Measurements from ENCODE around the gene CPA5.

The CPA5 gene

GRCh38 chr7:130332259-130333053 lies 12.2 kb upstream of the CPA5 start:
- no peak for DNase-seq (ENCODE audit: low read depth in 2 of 2)

DNA sequence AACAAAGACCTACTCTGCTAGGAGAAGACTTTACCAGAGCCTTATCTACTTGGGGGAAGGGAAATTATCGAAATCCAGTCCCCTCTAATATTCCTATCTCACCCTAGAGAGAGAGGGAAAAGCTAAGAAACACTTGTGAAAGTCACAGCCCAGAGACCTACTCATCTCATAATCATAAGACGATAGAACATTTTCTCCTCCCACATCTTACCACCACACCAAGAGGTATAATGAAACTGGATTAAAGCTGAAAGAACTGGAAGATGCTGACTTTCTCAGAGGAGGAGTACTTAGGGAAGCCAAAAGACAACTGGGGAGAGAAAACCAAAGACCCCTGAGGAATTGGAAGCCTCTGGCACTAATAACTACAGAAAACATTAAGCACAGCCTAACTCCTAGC lies 10.8 kb upstream of the CPA5 start:
- no peak for DNase-seq (ENCODE audit: low read depth in 2 of 2)

GRCh38 chr7:130334274-130334673 lies 10.3 kb upstream of the CPA5 start:
- DNase-seq (ENCODE audit: low read depth in 2 of 2): no peak

DNA sequence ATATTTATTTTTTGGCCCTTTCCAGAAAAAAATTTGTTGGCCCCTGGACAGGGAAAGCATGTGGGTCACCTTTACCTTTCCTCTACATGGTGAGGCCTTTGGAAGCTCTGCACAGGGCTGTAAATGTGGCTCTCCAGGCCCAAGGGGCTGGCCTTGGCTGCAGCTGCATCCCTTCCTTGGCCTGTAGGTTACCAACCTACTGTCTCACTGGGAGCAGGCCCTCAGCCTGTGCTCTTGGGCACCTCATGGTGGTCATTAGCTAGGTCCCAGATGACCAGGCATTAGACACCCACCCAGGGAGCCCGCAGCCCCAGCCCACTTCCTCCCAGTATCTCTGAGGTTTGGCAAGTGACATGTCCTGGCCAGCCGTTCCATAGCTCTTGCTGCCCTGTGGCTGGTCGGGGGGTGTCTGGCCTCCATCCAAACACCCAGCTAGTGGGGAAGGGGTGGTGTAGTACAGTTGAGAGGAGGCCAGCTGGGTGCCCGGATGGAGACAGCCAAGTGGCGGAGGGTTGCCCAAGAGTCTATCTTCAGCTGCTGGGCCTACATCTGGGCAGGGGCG lies 7.1 kb upstream of the CPA5 start:
- no peak for DNase-seq (ENCODE audit: low read depth in 2 of 2)

- no peak for DNase-seq (ENCODE audit: low read depth in 2 of 2)
These were observed 6.4 kb upstream of the CPA5 start for GRCh38 chr7:130338233-130338632.

DNA sequence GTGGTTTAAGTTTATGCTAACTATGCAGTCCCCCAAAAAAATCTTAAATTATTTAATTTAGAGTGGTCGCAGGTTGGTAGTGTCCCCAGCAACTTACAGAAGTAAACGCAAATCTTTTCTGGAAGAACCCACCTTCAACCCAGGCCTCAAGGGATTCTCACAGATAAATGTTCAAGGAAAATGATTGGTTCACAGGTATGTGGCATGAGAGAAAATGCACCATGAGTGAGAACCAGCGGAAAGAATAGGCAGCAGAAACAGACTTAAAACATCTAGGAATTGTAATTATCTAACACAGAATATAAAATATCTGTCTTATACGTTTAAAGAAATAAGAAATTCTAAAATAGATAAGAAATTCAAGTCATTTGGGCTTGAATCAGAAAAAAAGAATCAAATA lies 2.7 kb upstream of the CPA5 start:
- no peak for DNase-seq (ENCODE audit: low read depth in 2 of 2)

DNA sequence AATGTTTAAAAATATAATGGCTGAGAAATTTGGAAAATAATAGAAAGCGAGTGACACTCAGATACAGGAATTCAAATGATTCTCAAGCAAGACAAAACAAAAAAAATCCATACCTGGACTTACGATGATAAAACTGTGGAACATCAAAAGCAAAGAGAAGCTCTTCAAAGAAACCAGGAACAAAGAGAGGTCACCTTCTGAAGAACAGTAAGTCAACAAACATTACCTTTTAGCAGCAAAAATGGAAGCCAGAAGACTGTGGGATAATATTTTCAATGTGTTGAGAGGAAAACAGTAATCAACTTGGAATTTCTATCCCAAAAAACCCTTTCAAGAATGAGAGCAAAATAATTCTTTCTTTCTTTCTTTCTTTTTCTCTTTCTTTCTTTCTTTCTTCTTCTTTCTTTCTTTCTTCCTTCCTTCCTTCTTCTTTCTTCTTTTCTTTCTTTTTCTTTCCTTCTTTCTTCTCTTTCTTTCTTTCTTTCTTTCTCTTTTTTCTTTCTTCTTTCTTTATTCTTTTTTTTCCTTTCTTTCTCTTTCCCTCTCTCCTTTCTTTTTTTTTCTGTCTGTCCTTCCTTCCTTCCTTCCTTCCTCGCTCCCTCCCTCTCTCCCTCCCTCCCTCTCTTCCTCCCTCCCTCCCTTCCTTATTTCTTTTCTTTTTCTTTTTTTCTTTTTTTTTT lies 1.8 kb upstream of the CPA5 start:
- DNase-seq (ENCODE audit: low read depth in 2 of 2): no peak

GRCh38 chr7:130345136-130345535 lies 520 bp downstream of the CPA5 start:
- DNase-seq (ENCODE audit: low read depth in 2 of 2): no peak

- DNase-seq (ENCODE audit: low read depth in 2 of 2): no peak
These were observed 1.1 kb downstream of the CPA5 start for GRCh38 chr7:130345725-130346124.

- no peak for DNase-seq (ENCODE audit: low read depth in 2 of 2)
These were observed 1.7 kb downstream of the CPA5 start for GRCh38 chr7:130346177-130346905.

- DNase-seq (ENCODE audit: low read depth in 2 of 2): no peak
These were observed 2.3 kb downstream of the CPA5 start for GRCh38 chr7:130346941-130347340.

DNA sequence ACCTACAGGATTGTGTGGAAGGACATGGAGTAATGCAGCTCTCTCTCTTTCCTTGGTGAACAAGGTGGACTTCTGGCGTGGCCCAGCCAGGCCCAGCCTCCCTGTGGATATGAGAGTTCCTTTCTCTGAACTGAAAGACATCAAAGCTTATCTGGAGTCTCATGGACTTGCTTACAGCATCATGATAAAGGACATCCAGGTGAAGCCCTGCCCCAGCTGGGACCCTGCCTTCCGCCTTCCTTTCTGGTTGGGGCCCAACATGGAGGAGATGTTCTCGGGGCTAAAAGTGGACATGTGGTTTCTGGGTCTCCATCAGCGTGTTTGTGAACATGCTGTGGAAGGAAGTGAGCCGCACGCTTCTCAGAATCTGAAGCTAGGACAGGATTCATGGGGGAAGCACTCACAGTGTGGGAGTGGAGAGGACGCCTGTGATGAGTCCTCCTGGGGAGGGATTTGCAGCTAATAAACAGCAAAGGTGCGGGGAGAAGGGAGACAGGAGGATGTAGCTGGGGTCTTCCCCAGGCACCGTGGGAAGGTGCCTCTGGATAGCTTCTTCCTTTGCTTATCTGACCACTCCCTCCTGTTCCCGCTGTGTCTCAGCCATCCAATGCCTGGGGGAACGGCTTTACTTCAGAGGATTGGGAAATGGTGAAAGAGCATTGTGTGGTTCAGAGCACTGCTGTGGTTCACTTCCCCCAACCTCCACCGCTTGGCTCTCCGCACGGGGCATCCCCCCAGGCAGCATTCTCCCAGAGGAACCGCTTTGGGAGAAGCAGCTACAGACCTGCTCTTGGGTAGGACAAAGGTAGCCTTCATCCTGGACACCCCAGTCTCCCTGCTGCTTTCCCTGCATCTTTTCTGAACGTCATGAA lies 5.5 kb downstream of the CPA5 start:
- DNase-seq (ENCODE audit: low read depth in 2 of 2): no peak

DNA sequence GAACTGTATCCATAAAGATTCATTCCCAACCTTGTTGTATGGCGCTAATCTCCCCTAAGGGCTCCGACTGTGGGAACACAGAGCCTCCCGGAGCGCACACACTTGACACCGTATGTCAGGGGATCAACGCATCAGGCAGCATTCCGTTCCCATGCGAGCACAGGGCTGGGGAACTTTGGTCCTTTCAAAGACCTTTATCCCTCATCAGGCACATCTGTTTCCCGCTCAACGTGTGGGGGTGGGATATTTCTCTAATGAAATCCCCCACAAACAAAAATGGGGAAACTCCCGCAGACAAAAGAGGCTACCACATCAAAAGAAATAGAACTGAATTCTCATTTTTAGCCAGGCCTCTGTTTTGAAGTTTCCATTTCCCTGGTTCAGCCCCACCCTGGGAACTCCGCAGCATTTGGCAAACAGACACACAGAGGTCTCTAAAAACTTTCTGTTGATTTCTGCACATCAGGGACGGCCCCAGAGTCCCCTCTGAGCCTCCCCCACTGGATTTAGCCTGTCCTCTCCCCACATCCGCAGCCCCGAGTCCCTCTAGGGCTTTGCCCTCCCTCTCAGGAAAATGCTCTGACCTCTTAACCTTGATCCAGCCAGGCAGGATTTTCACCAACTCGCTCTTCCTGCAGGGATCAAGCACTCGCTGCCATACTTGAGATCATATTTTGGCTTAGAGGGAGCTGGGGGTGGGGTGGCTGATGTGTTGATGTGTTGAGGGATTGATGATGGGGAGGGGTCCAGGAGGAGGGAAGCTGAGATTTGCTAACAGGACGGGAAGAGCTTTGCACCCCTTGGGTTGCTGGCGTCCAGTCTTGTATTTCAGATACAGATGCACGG lies 6.6 kb downstream of the CPA5 start:
- DNase-seq (ENCODE audit: low read depth in 2 of 2): no peak

GRCh38 chr7:130351791-130352090 lies 7.1 kb downstream of the CPA5 start:
- no peak for DNase-seq (ENCODE audit: low read depth in 2 of 2)

DNA sequence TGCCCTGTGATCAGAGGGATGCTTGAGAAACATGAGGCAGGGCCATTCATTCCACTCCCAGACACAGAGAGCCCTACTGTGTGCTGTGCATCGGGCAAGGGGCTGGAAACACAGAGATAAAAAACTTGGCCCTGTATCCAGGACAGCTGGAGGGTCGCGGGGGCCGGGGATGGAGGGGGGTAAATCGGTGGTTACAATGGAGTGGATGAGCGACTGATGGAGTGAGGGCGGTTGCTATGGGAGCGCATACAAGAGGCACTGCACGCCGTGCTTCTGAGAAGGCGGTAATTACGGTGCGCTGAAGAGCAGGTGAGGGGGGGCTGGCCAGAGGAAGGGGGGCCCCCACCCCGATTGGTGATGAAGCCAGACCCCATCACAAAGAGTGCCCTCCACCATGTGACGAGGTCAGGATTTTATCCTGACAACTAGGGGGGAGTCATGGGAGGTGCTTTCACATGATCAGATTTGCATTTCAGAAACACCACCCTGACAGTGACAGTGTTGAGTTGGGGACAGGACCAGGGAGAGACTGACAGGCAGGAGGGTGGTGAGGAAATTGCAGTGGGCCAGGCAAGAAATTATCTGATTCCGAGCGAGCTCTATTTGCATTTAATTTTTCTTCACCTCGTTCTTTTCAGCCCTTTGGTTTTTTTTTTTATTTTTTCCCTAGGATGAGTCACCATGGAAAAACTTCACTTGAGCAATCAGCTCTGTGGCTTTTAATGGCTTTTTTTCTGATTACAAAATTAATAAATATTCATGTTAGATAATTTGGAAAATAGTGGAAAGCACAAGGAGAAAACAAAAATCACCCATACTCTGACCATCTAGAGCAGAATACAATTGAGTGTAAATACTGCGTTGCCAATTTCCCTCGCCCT lies 7.8 kb downstream of the CPA5 start:
- DNase-seq (ENCODE audit: low read depth in 2 of 2): no peak

DNA sequence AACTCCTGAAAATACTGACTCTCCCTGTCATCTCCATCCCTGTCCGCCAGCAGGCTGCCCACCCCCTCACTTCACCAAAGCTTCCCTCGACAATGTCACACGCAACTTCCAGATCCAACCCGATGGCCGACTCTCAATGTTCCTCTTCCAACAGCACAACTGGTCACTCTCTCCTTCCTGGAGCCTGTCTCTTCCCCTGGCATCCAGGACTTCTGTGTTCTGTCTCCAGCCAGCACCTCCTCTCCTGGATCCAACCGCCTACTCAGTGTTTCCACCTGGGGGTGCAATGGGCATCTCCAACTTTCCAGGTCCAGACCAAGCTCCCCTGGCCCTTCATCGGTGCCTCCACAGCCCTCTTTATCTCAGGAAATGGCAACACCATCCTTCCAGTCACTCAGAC lies 8.6 kb downstream of the CPA5 start:
- DNase-seq (ENCODE audit: low read depth in 2 of 2): no peak

- no peak for DNase-seq (ENCODE audit: low read depth in 2 of 2)
These were observed 11.7 kb downstream of the CPA5 start for GRCh38 chr7:130356121-130356875.

GRCh38 chr7:130356876-130357611 lies 12.4 kb downstream of the CPA5 start:
- DNase-seq (ENCODE audit: low read depth in 2 of 2): no peak
